Spleen (tissue), 11 donors: ENCODE results near the gene NGEF. TPM values are rescaled to one million over a fixed set of nuclear protein-coding genes. Genes with fewer than 3 reads are reported as not detected.

Experiments used
- DNase-seq: peaks from one replicate; pipeline ENCODE4 v3.0.0-alpha.2; 2020
- H3K27ac ChIP-seq, 8 donors: fragments of 200-600 bp; sonication (generic) in 7 of 8; 1 replicate in 4 of 8; 2 replicates in 4 of 8; pipeline versions ENCODE4 v1.5.0 to v1.8.0; 2016 to 2021; ENCODE audit warnings: inconsistent platforms in 4 of 8, mild to moderate bottlenecking in 4 of 8, moderate library complexity in 1 of 8
- H3K27me3 ChIP-seq, 7 donors: fragments of 200-600 bp; sonication (generic) in 6 of 7; replicated peaks in 1 of 7; 1 replicate in 4 of 7; 2 replicates in 3 of 7; pipeline versions ENCODE4 v1.5.0 to v1.8.0; 2016 to 2021; ENCODE audit warnings: inconsistent platforms in 3 of 7, mild to moderate bottlenecking in 1 of 7
- H3K36me3 ChIP-seq, 6 donors: fragments of 200-600 bp; sonication (generic) in 5 of 6; 1 replicate in 4 of 6; 2 replicates in 2 of 6; pipeline versions ENCODE4 v1.5.0 to v1.8.0; 2016 to 2021; ENCODE audit warnings: inconsistent platforms in 2 of 6
- H3K4me1 ChIP-seq, 6 donors: fragments of 200-600 bp; sonication (generic) in 5 of 6; 1 replicate in 3 of 6; 2 replicates in 3 of 6; pipeline versions ENCODE4 v1.5.0 to v1.8.0; 2016 to 2021; ENCODE audit warnings: inconsistent platforms in 3 of 6
- H3K4me3 ChIP-seq, 8 donors: fragments of 200-600 bp; sonication (generic) in 7 of 8; 1 replicate in 4 of 8; 2 replicates in 4 of 8; pipeline versions ENCODE4 v1.5.0 to v1.8.0; 2016 to 2021; ENCODE audit warnings: inconsistent platforms in 4 of 8, mild to moderate bottlenecking in 4 of 8, moderate library complexity in 2 of 8
- H3K9me3 ChIP-seq, 8 donors: fragments of 200-600 bp; sonication (generic) in 7 of 8; 1 replicate in 4 of 8; 2 replicates in 4 of 8; pipeline versions ENCODE4 v1.5.0 to v1.8.0; 2016 to 2021; ENCODE audit warnings: inconsistent platforms in 4 of 8
- CTCF ChIP-seq, 11 experiments: fragments of 200-600 bp in 7 of 11; fragments of 450-650 bp in 4 of 11; sonication (generic) in 4 of 11; IDR thresholded peaks in 8 of 11; conservative IDR thresholded peaks in 3 of 11; 1 replicate in 7 of 11; 2 replicates in 4 of 11; pipeline versions ENCODE4 v1.4.0 to v1.8.0; 2016 to 2021; ENCODE audit warnings: antibody characterized with exemption in 11 of 11, inconsistent platforms in 4 of 11, mild to moderate bottlenecking in 1 of 11
- POLR2A ChIP-seq, 3 donors: fragments of 450-650 bp; IDR thresholded peaks; one replicate each; pipeline ENCODE4 v1.5.1; 2017; ENCODE audit warnings: antibody characterized with exemption in 3 of 3, mild to moderate bottlenecking in 1 of 3
- POLR2AphosphoS5 ChIP-seq, 3 donors: sonication (generic); formaldehyde crosslinking; IDR thresholded peaks; one replicate each; pipeline ENCODE4 v1.5.1; 2017; ENCODE audit warnings: antibody characterized with exemption in 3 of 3
- WGBS, 5 donors: extraction: QIAGEN DNeasy Blood & Tissue Kit in 3 of 5; methylation state at CpG; one replicate each; pipeline versions ENCODE4 v1.1.5 to v1.1.7; 2013 to 2018; 5-methylcytosine and 5-hydroxymethylcytosine counted together
- intact Hi-C: fragments of 100-400 bp; cut with DNase I; formaldehyde crosslinking; loops from one replicate; pipeline ENCODE4 v1.15.0; 2023; ENCODE audit warnings: low total_unique reads
- polyA plus RNA-seq, 3 donors: library from polyadenylated mRNA; stranded (reverse); fragments of 200-250 nt; gene quantifications; one replicate each; pipeline ENCODE4 v1.2.1, GENCODE V29; 2013
- total RNA-seq, 7 donors: library from RNA; depleted of rRNA in 3 of 7; stranded (reverse); fragments of >200 nt in 3 of 7; fragmentation: NEBNext Ultra II Directional in 4 of 7; extraction: Animal tissue kit (Norgen Biotek cat#: 25700) in 4 of 7; gene quantifications; one replicate each; pipeline versions ENCODE4 v1.1.0 to v1.2.1, GENCODE V29; 2016 to 2021
- donor health status: healthy with polysubstance abuse.
- donor health status: DM: no; HTN: no; CAD: no; lungs with moderate emphysema.
- donor health status: DM: no; HTN: no; CAD: no.
- donor health status: Bipolar disorder and iron deficiency.
- donor health status: healthy.
- donor health status: DM: no; HTN: no; CAD: no.
- donor health status: DM: yes; HTN: yes; CAD: no.

The NGEF gene
- total and polyA plus RNA-seq, 10 donors: 0.23 to 0.79 (median 0.43) TPM; not detected in 5

DNA sequence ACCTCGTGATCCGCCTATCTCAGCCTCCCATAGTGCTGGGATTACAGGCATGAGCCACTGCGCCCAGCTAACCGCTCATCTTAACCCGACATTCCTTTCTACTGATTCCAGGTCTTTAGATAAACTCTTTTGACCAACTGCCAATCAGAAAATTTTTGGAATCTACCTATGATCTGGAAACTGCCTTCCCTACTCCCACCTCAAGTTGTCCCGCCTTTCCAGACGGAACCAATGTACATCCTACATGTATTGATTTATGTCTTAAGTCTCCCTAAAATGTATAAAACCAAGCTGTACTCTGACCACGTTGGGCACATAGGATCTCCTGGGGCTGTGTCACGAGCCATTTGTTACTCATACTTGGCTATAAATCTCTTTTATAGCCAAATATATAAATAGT, 16.3 kb upstream of the NGEF start:
- Histone ChIP-seq H3K4me1 (no peaks in the 10 kb centered on the region), H3K9me3 (no peaks in the 10 kb centered on the region), H3K4me3 (no peak overlapping the region), H3K27ac (no peak overlapping the region), H3K27me3 (no peaks in the 10 kb centered on the region), H3K36me3 (no peaks in the 10 kb centered on the region)
- no peak for DNase-seq
- intact Hi-C loops: no loop called here
- TF ChIP-seq POLR2AphosphoS5 (IDR thresholded peaks at IDR 0.05) (no peak), CTCF (IDR thresholded peaks at IDR 0.05 in 8 of 11, conservative IDR thresholded peaks at IDR 0.05 in 3 of 11) (peak in 1 of 11 experiments; percentile 18), POLR2A (IDR thresholded peaks at IDR 0.05) (no peak)
- WGBS, 5 donors: 85 to 95% (median 92%) methylated on average over 9 of the region's 9 CpGs

DNA sequence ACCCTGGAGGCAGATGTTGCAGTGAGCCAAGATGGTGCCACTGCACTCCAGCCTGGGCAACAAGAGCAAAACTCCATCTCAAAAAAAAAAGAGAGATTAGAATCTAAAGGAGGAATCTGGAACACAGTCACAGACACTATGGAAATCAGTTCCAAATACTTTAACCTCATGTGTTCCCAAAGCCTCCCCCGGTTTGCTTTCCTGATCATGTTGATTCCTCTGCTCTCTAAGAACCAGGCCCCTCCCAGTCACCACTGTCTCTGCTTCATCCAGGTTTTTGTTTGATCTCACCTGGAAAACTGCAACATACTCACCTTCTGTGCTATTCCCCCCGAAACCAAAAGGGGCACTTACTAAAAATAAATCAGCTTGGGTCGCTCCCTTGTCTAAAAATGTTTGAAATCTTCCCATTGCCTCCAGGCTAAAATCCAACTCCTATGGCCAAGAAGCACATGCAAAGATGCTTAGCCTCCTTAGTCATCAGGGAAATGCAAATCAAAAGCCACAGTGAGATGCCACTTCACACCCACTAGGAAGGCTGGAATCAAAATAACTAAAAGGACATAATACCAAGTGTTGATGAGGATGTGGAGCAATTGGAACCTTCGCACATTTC, 13.2 kb upstream of the NGEF start:
- Histone ChIP-seq H3K27ac (no peak overlapping the region), H3K4me3 (no peak overlapping the region), H3K4me1 (no peaks in the 10 kb centered on the region), H3K36me3 (no peaks in the 10 kb centered on the region), H3K27me3 (no peaks in the 10 kb centered on the region), H3K9me3 (no peaks in the 10 kb centered on the region)
- no peak for DNase-seq
- 79 to 90% (median 82%) methylated on average over 4 of the region's 4 CpGs for WGBS, 5 donors
- intact Hi-C loops: no loop called here
- TF ChIP-seq CTCF (IDR thresholded peaks at IDR 0.05 in 8 of 11, conservative IDR thresholded peaks at IDR 0.05 in 3 of 11) (no peak), POLR2A (IDR thresholded peaks at IDR 0.05) (no peak), POLR2AphosphoS5 (IDR thresholded peaks at IDR 0.05) (no peak)

DNA sequence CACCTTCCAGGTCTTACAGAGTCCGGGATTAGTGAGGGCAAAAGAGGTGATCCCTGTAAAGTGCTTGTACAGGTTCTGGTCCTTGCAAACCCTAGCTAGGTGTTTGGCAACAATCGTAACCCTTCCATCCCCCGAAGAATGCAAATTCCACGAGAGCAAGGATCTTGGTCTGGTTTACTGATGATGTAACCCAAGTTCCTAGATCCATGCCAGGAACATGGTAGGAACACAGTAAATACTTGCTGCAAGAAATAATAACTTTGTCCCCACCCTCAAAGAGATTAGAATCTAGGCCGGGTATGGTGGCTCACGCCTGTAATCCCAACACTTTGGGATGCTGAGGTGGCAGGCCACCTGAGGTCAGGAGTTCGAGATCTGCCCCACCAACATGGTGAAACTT, 12.7 kb upstream of the NGEF start:
- intact Hi-C loops: no loop called here
- peak; percentile 24 for DNase-seq
- WGBS, 5 donors: 79 to 95% (median 88%) methylated on average over 7 of the region's 7 CpGs
- H3K9me3 ChIP-seq: no peaks in the 10 kb centered on the region
- H3K27ac ChIP-seq: no peak overlapping the region
- TF ChIP-seq POLR2A (IDR thresholded peaks at IDR 0.05) (no peak), POLR2AphosphoS5 (IDR thresholded peaks at IDR 0.05) (no peak), CTCF (IDR thresholded peaks at IDR 0.05 in 8 of 11, conservative IDR thresholded peaks at IDR 0.05 in 3 of 11) (no peak)
- H3K27me3 ChIP-seq: no peaks in the 10 kb centered on the region
- H3K4me3 ChIP-seq: no peak overlapping the region
- no peaks in the 10 kb centered on the region for H3K4me1 ChIP-seq
- no peaks in the 10 kb centered on the region for H3K36me3 ChIP-seq

DNA sequence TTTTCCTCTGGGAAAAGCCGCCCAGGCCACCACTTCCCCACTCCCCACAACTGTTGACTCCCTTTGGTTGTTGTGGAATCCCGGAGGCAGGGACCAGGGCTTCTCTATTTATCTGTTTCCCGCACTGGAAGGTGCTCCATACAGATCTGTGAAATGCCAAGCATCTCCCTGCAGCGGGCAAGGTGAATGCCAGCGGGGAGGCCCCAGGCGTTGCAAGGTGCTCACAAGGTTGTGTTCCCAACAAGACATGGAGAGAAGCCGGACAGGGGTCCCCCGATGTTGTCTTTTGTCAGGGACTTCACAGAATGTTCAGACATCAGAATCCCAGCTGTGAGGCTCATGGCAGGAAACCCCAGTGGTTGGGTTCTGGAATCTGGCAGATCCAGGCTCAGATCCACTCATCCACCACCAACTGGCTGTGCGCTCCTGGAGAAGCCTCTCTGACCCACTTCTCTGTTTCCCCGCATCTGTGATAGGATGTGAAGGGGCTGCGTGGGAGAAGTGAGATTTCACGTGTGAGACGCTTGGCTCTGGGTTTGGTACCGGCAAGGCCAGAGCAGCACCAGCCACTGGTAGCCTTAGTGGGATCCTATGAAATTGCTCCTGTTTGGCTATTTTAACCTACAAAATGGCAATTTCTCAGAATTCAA, 10.8 kb upstream of the NGEF start:
- peak; percentile 54 for DNase-seq
- no peak for TF ChIP-seq POLR2AphosphoS5 (IDR thresholded peaks at IDR 0.05)
- no peak for TF ChIP-seq POLR2A (IDR thresholded peaks at IDR 0.05)
- no peak for TF ChIP-seq CTCF (IDR thresholded peaks at IDR 0.05 in 8 of 11, conservative IDR thresholded peaks at IDR 0.05 in 3 of 11)
- Histone ChIP-seq H3K4me3 (no peak overlapping the region), H3K4me1 (no peaks in the 10 kb centered on the region), H3K27me3 (no peaks in the 10 kb centered on the region), H3K9me3 (no peaks in the 10 kb centered on the region), H3K27ac (no peak overlapping the region), H3K36me3 (no peaks in the 10 kb centered on the region)
- WGBS, 5 donors: 82 to 94% (median 93%) methylated on average over 14 of the region's 14 CpGs
- intact Hi-C loops: no loop called here
